AML-193 (cell line): Measurements from ENCODE around the gene TSR3.
A peak's percentile ranks its signal among the peaks of the same experiment; 100 is the strongest.

Source experiments
- DNase-seq, 2 experiments: peaks; one replicate each; lab custom pipeline; 2025; lab: John Stamatoyannopoulos, UW

The TSR3 gene

DNA sequence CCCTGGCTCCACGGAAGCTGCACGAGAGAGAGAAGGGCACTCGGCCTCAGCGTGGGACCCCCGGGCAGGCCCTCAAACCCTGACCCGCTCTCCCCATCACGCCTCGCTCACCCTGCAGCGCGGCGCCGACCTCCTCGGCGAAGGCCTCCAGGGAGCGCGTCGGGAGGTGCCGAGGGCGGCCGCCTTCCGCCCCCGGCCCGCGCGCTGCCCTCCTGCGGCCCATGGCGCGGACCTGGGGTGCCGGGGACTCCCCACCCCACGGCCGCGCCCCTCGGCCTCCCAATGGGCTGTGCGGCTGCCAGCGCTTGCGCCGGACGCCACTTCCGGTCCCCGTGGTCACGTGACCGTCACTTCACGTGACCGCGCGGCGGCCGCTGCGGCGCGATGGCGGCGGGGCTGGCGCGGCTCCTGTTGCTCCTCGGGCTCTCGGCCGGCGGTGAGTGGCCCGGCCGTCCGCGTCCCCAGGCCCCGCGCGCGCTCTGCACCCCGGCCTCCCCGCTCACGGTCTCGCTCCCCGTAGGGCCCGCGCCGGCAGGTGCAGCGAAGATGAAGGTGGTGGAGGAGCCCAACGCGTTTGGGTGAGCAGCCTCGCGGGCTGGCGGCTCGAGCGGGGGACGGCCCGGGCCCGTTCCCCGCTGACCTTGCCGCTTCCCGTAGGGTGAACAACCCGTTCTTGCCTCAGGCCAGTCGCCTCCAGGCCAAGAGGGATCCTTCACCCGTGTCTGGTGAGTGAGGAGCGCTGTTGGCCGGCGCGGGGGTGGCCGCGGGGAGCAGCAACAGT lies at the start of gene TSR3, which contains the start of gene GNPTG:
Gene TSR3, minus strand, starts transcription at position 297 of the 781 bp plus-strand sequence. Its CDS starts 74 bp downstream, at position 223.
Gene GNPTG, plus strand, starts transcription at position 350 of the 781 bp plus-strand sequence. Its CDS starts 35 bp downstream, at position 385.
- DNase-seq = peak; percentile 72 to 75

DNA sequence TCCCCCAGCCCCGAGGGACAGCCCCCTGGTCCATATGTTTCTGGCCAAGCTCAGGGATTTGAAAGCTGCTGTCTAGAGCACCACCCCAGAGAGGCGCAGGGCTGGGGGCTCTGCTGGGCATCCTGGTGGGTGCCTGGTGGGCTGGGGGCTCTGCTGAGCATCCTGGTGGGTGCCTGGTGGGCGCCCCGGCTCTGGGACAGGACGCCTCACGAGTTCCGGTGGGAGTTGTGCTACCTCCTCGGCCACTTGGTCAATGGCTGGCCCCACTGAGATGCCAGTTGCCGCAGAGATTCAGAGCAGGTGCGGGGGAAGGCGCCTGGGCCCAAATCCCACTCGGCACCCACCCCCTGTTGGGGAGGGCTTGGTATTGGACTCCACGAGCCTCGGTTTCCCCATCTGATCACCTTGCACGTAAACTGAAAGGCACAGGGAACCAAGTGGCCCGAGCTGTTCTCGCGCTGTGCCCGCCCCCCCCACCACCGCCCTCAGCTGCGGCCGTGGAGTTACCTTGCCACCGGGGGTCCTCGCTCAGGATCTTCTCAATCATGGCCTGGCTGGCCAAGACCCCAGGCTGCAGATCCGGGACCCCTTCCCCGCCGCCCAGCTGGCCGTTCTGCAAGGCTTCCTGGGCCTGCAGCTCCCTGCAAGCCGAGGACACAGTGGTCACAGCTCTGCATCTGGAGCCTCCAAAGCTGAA lies 49.5 kb upstream of the TSR3 start:
- no peak for DNase-seq

DNA sequence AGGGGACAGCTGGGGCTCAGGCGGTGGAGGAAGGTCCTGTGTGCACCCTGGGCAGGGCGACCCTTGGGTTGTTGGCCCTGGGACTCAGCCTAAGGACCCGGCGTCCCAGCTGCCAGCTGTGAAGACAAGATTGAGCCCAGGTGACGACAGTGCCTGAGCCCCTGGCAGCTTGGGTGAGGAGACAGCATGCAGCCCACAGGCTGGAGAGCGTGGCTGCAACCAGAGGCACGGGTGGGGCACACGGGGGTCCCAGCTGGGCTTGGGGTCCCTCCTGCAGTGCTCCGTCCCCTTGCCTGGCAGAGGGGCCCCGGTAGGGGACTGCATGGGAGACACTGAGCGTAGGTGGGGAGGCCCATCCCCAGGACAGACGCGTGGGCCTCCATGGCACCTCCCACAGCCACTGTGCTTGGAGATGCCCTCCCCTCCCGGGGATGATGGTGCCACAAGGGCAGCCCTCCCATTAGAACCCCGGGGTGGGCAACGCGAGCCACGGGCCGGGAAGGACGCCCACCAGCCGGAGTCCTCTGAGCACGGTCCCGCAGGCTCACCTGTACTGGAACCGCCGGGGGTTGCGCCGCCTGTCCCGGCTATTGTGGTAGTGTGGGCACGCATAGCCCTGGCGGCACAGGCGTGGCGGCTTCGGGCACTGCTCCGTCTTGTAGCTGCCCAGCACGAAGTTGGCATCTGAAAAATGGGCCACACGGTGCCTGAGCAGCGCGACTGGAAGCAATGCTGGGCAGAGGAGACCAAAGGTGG lies 47.3 kb upstream of the TSR3 start:
- DNase-seq = no peak

DNA sequence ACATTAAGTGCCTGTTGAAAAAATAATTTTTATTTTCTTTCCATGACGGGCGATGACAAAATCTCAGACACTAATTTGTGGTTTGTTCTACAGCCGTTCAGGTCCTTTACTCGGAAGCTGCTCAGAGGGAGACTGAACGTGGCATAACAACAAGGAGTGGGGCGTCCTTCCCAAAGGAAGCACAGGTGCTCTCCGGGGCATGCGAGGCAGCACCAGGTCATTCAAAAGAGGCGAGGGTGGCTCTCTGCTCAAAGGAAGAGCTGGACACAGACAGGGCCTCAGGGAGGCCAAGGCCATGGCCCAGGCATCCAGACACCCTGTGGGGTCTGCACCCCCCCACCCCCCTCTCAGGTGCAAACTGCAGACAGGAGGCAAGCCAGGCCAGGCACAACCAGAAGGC lies 46.7 kb upstream of the TSR3 start:
- no peak for DNase-seq

DNA sequence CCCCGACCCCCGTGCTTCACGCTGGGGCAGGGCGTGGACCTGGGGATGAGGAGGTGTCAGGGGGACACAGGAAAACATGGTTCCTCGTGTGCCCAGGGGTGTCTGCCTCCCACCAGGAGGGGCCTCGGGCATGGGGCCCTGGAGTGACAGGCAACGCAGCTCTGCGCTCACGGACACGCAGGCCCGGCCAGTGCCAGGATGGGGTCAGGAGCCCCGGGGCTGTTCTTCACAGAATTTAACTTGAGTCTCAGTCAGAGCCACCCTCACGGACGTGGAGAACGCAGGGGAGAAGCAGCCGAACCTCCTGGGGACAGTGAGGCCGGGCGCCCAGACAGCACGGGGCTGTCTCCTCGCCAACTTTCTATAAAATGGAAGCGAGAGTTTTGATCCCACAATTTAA lies 46.1 kb upstream of the TSR3 start:
- no peak for DNase-seq

DNA sequence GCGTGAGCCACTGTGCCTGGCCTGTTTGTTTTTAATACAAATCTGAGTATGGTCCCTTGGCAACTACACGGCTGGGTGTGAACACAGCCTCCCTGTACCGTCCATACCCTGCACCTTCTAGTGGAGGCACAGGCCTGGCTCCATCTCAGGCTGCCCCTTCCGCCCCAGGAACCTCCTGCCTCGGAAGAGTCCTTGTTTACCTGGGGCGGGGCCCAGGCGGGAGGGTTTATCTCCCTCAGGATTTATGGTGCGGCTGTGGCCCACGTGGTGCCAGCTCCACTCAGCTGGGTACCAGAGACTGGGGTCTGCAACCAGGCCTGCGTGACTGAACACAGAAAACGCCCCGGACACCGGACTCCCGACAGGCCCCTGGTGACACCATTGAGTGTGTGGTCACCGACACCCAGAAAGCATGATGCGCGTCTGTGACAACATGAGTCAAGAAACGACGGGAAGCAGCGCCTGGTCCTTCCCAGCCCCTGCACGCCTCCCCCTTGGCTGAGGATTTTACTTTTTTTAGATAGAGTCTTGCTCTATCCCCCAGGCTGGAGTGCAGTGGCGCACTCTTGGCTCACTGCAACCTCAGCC lies 43.9 kb upstream of the TSR3 start:
- no peak for DNase-seq

DNA sequence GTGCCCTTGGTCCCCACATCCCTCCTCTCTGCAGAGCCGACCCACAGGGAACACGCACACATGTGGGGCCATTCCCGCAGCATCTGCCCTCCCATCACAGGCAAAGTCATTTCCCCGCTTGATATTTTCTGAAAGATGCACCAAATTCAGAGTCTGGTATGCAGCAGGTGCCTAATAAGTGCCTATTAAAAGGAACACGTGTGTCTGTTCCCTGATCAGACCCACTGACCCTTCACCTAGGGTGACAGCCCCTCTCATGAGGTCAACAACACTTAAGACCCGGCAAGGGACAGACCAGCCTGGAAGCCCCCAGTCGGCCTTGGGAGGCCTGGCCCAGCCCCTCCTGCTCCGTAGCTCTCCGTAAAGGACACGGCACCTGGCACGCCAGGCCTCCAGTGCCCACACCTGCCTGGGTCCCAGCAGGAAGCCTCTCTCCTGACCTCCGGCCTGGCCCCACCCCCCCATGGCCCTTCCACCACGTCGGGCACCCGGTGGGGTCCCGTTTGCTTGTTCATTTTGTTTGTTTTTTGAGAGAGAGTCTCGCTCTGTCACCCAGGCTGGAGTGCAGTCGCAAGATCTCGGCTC lies 42.8 kb upstream of the TSR3 start:
- DNase-seq = no peak

DNA sequence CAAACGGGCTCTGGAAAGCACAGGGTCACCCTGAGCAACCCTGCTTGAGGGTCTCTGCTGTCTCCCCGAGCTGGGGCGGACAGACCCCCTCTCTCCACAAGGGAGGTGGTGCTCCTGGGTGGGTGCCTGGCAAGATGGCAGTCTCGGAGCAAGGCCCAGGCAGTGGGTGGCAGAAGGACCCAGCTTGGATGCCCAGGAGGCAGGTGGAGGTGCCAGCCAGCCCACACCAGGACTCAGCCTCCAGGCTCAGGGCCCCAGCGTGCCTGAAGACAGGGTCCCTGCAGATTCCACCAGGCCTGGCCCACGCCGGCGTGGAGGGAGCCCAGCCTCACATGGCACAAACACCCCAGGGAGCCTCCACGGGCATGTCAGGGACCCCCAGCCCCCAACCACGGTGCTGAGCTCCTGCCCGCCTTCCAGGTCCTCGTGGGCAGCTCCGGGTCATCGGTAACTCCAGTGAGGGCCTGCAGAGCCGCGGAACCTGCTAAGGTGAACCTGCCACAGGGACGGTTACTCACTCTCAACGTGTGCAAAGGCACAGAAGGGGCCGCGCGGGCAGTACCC lies 42.0 kb upstream of the TSR3 start:
- no peak for DNase-seq

DNA sequence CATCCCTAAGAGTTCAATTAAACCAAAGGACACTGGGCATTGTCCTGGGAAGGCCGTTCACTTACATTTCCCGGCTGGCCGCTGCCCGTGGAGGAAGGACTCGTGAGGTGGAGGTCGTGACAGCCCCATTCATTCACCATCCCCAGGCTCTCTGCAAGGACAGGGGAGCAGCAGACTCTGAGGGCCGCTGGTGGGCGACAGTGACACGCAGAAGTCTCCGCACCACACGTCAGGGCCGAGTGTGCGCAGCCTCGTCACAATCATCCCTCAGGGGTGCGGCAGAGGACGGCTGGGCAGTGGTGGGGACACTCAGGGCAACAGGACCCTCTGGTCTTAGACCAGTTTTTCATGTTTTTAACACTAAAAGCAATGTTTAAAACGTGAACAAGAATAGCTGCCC lies 41.1 kb upstream of the TSR3 start:
- DNase-seq = no peak

DNA sequence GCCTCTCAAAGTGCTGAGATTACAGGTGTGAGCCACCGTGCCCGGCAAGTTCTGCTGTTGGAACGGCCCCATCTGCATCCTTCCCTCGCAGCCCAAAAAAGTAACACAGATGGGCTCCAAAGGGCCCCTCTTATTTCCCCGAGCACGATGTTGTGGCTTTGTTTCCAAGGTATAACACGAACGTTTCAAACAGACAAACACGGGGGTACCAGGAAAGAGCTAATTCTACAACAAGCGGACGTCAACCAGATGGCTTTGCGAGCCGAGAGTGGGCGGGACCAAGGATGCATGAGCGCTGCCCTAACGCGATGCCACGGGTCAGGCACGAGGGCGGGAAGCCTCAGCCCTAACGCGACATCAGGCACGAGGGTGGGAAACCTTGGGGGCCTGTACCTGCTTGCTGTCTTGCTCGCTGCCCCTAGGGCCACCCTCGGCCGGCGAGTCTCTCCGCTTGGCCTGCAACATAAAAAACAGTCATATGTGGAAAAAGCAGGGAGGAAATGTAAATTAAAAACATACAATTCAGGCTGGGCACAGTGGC lies 38.6 kb upstream of the TSR3 start:
- no peak for DNase-seq

DNA sequence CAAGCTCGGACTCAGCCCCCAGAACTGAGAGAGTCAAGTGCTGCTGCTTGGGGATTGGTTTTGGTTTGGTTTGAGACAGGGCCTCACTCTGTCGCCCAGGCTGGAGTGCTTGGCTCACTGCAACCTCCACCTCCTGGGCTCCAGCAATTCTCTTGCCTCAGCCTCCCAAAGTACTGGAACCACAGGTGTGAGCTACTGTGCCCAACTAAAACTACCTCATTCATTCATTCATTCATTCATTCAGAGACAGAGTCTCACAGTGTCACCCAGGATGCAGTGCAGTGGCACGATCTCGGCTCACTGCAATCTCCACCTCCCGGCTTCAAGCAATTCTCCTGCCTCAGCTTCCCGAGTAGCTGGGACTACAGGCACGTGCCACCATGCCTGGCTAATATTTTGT lies 38.1 kb upstream of the TSR3 start:
- no peak for DNase-seq

DNA sequence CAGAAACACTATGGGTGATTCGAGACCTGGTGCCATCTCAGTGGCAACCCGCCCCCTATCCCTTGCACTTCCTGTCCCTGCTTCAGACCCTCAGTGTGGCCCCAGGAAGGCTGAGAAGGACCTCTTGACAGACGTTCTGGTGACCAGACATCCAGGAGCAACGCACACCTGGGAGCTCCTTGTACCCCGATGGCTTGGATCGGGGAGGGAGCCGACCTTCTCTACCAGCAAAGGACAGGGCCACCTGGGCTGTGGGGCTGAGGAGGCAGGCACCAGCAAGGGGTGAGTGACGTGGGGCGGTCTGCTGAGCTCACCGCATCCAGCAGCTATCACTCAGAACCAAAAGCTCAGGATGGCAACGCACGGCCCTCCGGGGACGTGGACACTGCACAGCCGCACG lies 35.7 kb upstream of the TSR3 start:
- DNase-seq = no peak

DNA sequence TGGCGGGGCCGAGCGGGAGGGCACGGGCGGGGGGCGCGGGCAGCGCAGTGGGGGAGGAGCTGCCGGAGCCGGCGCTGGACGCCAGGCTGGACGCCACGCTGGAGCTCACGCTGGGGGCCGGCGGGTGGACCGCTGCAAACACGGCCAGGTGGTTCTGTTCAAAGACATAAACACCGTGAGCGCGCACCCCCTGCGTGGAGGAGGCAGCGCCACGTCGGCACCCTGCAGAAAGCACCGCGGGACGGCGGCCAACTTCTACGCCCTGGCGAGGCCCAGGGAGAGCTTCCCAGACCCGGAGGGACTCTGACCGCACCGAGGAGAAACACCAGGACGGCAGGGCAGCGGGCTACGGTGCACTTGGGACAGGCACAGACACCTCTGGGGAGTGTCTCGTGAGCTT lies 33.6 kb upstream of the TSR3 start:
- DNase-seq = no peak

DNA sequence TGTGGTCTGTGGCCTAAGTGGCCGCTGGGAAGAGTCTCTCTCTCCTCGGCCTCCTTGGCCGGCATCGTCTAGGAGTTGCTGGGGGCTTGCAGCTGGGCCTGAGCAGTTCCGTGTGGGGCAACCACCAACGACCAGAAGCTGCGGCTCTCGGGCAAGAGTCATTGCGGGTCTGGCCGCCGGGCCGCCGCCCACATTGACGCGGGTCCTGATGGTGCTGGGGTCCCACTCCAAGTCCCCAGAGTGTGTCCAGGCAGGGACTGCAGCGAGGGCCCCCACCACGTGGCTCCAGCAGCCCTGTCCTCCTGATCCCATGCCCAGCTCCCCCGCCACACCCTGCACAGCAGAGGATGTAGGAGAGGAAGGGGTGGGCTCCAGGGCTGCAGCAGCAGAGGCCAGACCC lies 31.9 kb upstream of the TSR3 start:
- no peak for DNase-seq

DNA sequence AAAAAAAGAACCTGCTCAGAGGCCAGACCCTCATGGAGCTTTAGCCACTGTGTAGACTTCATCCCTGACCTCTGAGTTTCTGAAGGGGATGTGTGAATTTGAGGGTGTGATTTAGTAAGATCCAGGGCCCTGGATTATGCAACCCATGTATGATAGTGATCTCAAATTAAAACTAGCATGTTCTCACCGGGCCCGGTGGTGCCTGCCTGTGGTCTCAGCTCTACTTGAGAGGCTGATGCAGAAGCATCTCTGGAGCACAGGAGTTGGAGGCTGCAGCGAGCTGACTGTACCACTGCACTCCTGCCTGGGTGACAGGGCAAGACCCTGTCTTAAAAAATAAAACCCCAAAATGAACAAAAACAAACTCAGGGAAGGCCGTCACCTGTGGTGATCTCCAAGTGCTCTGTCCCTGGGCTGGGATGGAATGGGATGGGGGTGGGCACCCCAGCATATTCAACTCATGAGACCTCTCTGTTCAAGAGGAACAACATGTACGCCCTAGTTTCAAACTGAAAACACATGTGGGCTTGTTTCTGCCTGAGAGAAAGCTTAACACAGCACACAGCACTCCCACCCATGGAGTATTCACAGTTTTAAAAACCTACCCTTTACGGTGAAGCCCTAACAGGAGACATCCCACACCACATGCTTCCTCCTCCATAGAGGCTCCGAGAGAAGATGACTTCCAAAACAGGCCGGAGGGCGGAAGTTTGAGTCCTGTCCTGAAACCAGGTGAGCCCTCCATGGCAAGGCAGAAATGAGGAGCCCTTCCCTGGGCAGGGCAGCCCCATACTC lies 30.1 kb upstream of the TSR3 start:
- DNase-seq = no peak

DNA sequence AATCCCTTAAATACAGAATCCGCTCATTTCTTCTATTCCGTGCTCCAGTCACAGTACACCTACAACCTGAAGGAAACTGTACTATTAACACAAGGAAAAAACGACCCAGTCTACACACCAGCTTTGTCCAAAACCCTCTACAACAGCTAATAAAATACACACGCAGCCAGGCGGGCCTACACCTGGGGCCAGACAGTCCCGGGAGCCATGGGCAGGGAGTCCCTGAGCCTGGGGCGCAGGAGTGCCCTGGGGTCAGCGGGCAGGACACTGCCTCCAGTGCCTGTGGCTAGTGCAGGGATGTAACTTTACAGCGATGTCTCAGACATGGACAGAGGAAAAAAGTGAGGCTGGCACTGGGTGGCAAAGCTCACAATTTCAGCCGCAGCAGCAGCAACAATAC lies 28.5 kb upstream of the TSR3 start:
- DNase-seq = no peak

DNA sequence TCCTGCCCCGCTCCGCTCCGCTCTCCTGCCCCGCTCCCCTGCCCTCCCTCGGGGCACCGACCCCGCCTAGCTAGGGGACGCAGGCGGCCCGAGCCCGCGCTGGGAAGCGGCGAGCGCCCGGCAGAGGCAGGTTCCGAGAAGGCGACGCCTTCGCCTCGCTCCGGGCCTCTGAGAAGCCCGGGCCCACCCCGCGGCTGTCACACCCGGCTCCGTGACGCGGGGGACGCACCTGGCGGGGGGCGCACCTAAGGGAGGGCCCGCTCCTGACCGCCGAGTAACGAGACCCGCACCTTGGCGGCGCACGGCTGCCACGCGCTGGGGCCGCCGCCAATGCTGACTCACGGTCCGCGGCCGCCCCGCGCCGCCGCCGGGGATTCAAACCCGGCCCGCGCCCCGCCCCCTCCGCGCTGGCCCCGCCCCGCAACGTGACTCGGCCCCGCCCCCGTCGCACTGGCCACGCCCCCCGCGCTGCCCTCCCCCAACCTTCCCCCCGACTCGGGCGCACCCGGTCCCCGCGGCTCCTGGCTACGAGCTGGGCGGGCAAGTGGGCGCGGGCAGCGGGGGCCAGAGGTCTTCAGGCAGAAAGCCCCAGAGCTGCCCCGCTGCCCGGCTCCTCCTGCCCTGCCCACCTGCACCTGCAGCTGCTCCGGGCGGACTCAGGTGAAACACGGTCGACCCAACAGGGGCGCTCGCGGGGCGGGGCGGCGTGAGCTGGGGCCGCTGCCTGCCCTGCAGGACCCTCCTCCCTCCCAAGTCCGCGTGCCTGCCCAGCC lies 27.8 kb upstream of the TSR3 start:
- peak; percentile 8 to 10 for DNase-seq

DNA sequence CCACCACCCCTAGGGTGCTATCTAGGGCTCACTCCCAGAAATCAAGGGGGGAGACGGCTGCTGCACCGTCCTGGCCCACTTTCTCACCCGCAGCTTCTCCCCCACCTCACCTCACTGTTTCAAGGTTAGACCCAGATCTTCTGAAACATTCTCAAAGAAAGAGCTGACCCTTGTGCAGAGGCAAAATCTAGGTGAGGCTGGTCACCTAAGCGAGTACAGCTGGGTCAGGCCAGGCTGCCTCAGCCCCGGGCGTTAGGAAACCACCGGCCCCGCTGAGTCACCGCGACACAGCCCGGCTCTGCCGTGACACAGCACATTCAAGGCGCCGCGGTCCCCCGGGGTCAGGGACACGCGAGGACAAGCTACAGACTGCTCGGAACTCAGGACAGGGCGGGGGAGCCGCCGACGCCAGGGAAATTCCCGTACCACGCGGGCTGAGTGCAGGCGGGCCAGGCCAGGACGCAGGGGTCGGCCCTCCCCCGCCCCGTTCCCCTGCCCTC lies 27.2 kb upstream of the TSR3 start:
- peak; percentile 29 to 32 for DNase-seq

DNA sequence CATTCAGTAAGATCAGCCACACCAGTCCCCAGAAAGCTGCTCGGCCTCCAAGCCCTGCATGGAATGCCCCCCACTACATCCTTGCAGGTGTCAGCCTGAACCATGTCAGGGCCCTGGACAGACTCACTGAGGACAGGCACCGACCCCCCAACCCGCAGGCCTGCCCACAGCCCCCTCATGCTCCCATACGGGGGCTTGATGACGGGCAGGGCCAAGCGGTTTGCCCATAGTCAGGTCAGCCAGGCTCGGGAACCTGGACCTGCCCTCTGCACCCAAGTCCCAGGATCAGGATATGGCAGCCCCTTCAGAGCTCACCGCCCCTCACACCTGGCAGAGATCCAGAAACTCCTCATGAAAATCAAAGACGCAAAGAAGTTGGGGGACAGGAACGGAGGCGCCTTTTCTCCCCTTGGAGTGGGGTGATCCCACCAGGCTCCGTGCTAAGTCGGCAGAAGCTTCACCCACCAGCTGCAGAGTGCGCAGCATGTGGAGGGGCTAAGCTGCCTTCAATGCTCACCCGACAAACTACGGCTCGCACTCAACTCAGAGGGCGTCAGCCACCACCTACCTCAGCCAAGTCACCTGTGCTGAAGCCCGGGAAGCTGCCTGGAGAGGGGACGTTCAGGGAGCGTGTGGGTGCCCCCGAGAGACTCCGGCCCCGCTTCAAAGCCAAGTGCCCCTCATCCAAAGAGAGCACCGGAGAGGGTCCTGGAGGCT lies 26.6 kb upstream of the TSR3 start:
- no peak for DNase-seq
